ENCODE measurements around the gene RAX.
A peak's percentile ranks its signal among the peaks of the same experiment; 100 is the strongest.

Gene RAX

DNA sequence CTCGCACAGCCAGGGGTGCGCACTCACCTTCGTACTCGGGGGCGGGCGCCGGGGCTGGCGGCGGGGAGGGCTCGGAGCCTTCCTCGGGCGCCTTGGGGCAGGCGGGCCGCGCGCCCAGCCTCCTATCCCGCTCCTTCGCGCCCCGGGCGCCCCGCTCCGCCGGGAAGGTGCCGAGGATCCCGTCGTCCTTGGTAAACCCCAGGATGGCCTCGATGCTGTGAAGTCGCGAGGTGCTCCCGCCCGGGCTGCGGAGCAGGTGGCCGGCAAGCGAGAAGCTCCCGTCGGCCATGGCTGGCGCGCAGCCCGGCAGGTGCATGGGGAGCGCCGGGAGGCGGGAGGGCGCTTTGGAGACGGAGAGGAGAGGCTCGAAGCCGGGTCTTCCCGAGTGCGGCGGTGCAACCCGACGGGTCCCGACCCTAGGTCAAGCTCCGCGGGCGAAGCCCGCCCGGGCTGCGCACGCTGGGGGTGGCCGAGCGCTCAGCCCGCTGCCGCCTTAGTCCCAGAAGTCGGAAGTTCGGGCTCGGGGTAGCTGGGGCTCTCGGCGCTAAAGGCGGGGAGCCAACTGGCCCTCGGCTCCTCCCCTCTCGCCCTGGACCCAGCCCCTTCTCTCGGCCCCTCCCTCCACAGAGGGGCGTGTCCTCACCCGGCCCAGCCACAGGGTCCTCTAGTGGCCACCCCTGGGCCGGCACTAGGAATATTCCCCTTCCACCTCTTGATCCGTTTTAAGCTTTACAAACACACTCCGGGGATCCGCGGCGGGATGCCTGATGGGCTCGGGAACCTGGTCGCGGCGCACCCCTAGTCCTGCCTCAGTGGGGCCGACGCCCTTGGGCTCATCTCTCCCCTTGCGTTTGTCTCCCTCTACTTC, at the start of gene RAX:
Gene RAX (minus strand): TSS at position 564 of the 868 bp plus-strand sequence. CDS start 248 bp downstream, at position 316.
- DNase-seq (ENCODE audit: low spot score): no peak

DNA sequence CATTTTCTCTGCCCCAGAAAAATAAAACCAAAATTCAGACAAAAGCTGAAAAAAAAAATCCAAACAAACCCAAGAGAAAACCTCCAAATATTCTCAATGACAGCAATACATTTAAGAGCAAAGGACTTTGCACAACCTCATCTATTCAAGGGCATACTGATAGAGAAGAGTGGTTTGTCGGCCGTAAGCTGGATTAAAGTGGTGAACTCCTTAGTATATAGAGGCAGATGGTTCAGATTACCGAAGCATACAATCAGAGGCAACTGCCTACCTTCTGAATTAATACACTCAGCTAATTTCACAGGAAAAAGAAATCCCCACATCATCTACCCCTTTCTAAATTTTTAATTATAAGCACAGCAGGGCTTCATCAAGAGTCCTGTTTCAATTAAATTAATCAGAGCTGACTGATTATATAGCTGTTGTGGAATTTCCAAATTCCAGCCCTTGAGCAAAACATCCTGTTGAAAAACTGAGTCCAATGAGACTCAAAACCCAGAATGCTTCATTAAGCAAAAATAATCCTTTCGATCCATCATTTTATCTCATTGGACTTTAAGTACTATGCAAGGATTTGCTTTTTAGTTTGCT, 45.3 kb upstream of the RAX start, which contains the start of gene CPLX4:
Gene CPLX4 (minus strand): TSS at position 190 of the 591 bp plus-strand sequence. CDS start 187 bp downstream, at position 3.
- no peak for DNase-seq (ENCODE audit: low spot score)

DNA sequence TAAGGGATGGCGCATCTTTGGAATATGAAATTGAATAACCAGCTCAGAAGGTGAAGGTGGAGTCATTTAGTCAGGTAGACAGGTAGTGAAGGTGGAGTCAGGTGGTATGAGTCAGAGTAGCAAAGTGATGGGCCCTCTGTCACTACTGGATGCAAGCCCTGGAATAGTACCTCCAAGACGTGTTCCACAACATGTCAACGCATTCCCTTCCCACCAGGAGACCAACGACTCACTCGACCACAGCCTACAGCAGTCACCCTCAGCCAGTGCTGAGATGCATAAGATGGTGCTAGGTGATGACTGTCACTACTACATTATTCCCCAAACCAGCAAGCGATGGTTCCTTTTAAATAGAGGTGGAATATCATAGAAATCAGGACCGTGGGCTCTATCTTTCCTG, 38.4 kb upstream of the RAX start:
- no peak for DNase-seq (ENCODE audit: low spot score)

DNA sequence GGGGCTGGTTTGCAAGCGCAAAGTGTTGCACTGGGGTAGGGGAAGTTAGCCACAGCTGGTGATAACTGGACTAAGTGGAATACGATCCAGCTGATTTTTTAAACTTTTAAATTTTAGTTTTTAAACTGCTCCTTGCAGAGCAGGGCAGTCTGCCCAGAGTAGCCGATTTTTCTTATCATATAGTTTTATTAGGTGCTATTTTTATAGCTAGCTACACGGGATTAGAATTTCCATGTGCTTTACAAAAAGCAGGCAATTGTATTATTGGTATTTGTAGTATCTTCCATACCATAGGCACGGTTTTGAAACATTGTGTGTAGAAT, 35.6 kb upstream of the RAX start:
- DNase-seq (ENCODE audit: low spot score): no peak

DNA sequence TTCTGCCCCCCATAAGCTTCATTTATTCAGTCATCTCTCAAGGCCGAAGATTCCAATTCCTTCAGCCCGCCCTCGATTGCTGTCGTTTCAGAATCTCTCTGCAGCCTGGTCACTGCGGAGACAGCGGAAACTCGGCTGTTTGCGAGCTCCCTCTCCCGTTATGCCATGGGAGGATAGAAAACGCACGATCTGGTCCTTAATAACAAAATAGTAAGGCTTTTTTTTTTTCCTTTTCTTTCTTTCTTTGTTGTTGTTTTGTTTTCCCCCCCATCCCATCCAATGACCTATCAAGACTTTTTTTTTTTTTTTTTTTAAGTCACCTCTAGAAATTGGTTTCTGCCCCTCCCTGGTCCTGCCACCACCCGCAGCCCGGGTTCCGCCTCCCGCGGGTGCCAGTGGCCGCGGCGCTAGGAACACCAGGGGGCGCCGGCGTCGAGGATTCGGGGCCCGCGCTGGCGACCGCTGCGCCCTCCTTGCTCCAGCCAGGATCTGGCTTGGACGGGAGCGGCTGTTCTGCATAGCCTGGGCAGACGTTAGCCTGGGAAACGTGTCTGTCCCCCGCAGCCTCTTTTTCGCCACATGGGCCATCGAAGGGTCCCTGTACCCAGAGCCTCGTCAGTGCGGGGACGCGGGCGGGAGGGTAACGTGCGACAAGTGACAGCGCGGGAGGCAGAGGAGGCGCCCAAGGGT, 35.1 kb upstream of the RAX start:
- peak; percentile 54 for DNase-seq (ENCODE audit: low spot score)

DNA sequence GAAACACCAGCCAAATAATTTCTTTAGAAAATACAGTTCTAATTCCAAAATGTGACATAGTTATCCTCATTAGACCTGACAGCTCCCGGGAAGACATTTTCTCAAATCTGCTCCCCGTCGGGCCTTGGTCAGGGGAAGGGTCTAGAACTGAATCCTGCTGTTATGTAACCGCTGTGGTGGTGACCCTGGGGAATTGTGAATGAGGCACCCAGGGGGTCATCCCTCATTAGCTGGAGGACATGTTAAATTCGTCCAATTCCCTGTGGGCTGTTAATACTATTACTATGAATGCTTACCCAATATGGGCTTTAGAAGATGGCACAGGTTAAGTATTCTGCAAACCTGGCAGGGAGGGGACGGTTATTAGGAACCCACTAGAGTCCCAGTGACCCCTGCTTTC, 33.4 kb upstream of the RAX start:
- DNase-seq (ENCODE audit: low spot score): no peak

DNA sequence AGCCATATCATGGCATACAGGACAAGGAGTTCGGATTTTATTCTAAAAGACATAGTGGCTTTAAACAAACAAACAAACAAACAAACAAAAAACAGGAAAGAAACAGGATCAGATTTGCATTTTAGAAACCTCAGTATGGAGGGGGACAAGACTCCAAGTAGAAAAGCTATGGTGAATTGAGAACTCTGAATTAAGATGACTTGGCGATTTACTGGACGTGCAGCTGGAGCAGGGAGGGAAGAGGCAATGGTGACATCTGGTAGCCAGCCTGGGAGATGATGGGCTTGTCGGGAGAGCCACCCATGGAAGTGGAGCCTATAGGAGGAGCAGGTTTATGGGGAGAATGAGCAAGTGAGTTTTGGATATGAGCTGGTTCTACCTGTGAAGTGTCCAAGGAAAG, 32.0 kb upstream of the RAX start:
- DNase-seq (ENCODE audit: low spot score): no peak

DNA sequence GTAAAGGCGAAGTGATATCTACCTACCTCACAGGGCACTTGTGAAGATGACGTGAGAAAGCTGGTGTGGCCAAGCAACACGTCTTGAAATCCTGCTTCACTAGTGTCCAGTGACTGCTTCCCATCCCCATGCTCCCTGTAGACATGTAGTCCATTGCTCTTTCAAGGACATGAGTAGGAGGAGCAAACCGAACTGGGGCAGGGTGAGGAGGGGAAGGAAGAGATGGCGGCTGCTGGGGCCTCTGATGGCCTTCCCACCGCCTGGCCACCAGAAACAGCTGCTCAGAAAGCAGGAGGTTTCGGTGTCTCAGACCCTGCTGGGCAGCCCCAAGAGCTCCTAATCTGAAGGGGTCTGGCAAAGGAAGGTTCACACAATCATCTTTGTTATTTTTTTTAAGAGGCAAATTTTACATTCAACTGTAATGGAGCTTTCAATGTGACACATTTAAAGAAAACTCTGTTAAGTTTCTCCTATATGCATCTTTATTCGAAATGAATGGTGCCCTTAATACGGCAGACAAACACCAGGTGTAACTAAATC, 30.5 kb upstream of the RAX start:
- no peak for DNase-seq (ENCODE audit: low spot score)

DNA sequence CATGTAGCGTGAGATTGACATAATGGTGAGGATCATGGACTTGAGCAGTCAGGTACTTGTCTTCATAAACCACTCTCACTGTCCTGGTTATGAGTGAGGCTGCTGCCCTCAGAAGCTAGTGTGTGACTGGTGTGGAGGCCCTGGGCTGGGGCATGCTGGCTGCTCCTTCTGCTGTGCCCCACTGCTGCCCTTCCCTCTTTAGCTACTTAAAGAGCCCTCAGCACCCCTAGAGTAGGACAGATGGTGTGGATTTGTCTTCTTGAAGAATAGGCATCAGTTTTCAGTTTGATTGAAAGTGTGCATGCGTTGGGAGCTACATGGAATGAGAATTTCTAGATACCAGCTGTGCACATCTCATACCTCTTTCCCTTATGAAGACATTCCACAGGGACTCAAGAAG, 29.8 kb upstream of the RAX start:
- no peak for DNase-seq (ENCODE audit: low spot score)

DNA sequence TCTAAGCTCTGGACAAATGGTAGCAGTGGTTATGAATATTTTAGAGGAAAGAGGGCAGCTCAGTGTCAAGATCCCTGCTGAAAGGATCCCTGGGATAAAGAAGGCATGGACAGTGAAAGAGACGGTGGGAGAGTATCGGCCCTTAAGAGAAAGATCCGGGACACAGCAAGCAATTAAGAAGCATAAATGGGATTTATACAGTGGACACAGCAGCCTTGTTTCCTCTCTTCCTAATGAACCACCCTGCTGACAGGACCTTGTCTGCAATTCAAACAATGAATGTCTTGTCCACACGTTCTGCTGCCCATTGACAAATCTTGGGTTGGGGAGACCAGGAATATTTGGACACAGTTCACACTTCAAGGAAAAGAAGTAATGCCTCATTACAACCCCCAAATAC, 28.7 kb upstream of the RAX start:
- DNase-seq (ENCODE audit: low spot score): no peak

DNA sequence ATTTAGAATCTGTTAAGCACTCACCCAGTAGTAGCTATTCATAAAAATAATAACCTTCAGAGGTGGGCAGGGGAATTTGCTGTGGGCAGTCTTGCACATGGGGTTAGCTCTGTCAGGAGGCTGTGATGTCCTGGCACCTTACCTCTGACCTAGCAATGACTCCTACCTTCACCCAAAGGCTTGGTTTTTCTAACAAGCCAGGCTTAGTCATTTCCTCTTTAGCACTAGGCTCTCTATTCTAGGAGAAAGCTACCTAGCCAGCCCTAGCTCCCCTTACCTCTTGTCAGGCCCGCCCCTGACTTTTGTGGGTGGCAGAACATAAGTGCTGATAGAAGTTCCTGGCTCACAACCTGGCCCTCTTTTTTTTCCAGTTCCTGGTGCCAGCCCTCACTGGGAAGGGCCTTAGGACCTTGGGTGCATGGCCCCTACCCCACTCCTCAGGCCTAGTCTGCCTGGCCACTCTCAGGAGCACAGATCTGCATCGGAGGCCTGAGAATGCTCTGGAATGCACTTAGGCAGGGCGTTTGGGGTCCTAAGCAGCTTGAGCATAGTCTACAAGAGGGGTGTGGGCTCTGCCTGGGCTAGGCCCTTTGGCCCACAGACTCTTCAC, 27.5 kb upstream of the RAX start:
- DNase-seq (ENCODE audit: low spot score): no peak

DNA sequence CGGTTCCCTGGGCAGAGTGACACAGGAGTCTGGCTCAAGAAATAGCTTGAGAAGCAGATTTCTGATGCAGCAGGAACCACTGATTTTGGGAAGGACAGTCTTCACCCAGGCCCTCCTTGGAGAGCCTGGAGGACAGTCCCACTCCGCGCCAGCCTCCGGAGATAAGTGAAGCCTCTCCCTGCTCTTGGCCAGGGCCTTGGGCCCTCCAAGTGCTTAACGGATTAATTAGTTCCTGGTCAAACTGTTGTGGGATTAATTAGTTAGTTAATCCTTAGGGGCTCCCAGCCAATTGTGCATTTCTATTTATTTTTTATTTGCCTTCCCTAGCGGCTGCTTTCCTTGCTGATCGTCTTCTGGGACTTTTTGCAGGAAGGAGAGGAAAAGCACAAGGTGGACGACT, 25.6 kb upstream of the RAX start:
- no peak for DNase-seq (ENCODE audit: low spot score)

DNA sequence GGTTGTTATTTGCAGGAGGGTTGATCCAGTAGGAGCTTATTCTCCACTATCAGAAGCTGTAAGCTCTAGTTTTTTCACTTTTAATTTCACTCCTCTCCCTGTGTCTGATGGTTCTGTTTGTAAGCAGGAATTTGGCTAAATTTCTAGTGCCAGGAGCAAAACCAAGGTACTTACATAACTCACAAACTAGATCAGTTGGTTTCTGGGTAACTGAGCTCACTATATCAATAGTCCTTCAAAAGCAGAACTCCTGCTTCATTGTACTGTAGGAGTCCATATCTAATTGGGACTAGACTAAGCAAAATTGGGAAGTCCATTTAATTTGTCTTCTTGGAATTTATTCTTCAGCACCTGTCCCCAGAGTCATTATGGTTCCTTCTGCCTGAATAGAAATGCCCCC, 20.1 kb upstream of the RAX start:
- DNase-seq (ENCODE audit: low spot score): no peak

DNA sequence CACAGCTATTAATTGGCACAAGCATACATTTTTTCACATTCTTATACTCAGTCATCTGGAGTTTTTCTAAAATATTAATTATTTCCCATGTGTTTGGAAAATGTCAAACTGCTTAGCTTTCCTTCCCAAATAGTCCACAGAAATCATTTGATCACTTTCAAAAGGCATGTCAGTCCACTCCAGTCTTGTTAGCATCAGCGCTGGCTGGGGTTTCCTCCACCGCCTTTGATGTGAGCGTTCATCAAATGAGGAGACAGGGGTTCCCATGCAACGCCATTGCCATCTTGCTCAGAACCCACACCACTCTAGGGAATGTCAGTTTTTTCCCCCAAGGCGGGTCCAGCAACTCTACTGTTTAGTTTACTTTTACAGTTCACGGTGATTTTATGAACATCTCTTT, 13.1 kb upstream of the RAX start:
- no peak for DNase-seq (ENCODE audit: low spot score)

DNA sequence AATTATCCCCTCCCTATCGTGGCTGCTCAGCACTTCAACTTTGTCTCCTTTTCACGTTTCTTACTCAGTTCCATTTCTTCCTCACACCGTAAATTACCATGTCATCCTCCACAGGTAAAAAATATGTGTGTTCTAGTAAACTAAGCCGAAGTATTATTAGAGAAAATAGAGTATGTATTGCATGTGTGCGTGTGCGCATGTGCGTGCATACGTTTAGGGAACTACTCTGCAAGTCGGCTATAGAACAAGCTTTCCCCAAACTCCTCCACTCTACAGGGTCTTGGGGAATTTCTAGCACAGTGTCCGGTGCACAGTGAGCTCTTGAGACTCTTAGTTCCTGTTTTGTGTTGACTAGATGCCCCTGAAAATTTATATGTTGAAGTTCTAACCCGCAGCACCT, 9.1 kb upstream of the RAX start:
- DNase-seq (ENCODE audit: low spot score): no peak

DNA sequence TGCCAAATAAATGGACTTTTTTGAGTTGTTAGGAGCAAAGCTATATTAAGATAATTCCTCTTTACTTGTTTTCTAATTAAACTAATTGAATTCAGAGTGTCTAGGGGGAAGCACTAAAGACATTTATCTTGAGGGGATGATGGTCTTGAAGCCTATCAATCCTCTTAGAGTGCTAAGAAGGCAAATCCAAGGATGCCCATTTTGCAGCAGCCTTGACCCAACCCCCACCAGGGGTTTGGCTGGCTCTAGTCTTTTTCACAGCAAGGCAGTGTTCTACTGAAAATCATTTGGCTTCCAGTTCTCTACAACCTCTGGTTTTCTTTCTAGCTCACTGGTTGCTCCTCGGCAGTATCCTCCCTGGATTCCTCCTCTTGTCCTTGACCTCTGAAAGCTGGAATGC, 6.5 kb upstream of the RAX start:
- DNase-seq (ENCODE audit: low spot score): no peak

DNA sequence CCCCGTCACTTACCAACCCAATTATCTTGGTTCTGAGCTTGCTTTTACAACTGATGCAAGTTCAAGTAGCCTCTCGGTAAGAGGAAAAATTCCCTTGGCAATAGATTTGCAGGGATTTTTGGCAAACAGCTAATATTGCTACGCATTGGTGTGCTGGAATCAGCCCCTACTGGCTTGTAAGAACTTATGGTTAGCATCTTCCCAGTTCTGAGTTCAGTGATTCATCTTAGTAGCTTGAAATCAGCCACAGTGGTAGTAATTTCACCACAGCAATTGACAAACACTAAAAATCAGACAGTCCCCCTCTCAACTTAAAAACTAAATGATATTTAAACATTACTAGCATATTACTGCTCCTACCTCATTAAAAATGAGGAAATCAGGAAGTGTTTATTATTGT, 5.9 kb upstream of the RAX start:
- no peak for DNase-seq (ENCODE audit: low spot score)

DNA sequence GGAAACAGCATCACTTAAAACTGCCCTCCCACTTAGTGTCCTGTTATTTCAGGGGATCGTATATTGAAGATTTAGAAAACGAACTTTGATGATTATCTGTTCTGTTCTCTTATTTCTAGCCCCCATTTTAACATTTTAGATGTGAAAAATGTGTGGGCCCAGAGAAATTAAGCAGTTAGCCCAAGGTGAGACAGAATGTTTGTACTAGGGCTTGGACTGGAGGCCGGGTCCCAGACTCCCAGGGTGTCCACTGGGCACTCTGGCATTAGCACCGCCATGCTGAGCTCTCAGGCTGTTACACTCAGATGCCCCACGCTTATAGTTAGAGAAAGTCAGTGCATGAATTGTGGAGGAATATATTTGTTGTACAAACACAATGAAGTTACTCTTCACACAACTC, 5.5 kb upstream of the RAX start:
- no peak for DNase-seq (ENCODE audit: low spot score)

DNA sequence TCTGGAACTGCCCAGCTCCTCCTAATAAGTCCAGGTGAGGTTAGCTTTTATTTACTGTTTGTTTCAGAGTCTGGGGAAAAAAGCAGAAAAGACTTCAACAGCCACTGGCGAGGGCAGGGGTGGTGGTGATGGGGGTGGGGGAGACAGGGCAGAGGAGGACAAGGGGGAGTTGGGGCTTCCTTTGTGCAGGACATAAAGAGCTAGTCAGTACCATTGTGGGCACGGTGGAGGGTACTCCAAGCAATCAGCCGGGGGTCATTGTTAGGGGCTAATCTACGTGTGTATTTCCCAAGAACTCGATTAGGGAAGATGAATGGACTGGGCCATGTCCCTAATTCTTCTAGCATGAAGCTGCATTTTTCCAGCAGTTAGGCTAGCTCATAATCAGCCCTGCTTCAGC, 2.8 kb upstream of the RAX start:
- no peak for DNase-seq (ENCODE audit: low spot score)

DNA sequence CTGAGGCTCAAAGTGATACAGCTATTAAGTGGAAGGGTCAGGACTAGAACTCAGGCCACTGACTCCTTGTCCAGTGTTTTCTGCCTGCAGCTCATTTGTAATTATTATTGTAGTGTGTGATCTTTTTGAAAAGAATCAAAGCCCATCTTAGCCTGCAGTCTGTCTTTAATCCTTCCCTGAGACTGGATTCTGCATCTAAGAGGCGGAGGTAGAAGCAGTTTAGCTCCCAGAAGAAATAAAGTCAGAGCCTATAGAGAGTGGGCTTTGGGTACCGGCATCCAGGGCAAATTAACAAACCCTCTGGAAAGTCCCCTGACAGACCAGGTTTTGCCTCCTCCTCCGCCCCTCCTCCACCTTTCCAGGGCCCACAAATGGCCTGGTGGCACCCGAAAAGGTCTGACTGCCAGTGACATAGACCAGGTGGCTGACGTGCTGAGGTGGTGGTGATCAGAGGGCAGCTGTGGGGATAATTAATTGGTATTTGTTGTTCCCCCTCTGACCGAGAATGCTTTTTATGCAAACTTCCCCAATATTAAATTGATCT, 2.2 kb upstream of the RAX start:
- DNase-seq (ENCODE audit: low spot score): no peak

DNA sequence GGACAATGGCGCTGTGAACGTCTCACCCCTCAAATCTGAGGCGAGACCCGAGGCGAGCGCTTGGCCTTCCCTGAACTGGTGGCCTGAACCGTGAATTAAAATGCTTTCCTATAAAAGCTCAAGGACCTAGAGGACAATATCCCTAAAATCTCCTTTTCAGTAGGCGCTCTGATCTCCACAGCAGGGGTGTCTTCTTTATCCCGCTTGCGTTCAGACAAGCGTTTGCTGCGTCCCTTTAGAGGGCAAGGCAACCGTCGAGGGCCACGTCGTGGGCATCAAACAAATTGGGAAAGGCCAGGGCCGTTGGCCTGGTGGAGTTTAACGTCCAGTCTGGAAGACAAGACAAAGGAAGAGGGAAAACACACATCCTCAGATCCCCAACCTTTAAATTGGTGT, 1.3 kb upstream of the RAX start:
- DNase-seq (ENCODE audit: low spot score): no peak

DNA sequence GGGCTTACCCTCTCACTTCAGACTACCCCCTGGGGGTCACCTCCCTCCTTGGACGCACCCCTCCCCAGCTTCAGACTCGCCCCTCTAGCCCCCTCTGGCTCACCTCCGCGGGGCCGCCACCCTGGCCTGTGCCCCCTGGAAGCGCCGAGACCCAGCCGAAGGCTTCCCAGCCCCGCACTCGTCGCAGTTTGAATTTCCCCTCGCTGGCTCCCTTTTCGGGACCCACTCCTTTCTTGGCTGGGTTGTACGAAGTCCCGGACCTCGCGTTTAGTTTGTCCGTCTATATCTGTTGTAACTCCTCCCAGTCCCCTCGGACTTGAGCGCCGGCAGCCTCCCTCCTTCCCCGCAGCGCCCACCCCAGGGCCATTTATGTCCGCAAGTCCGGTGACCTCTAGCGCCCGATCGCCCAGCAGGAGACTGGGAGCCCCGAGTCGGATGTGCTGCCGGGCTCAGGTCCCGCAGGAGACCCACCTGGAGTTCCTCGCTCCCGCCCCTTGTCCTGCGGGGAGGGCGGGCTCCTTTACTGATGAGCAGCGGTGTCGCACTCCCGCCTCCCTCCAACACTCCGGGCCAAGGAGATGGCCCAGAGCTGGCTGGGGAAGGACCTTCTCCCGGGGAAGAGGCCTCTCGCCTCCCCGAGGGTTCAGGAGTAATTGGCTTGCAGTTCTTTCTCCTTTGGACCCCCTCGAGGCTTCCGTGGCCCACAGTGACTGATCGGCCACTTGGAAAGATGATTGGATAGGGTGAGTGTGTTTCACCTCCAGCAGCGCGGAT, 692 bp upstream of the RAX start:
- DNase-seq (ENCODE audit: low spot score): no peak
